Stimulated activated CD8-positive, alpha-beta memory T cell treated with anti-CD3 and anti-CD28 coated beads, Interleukin-12 subunit alpha, Interleukin-12 subunit beta, amount 100 ng/mL, for 4 hours (primary cell): Measurements from ENCODE around the gene C20orf173.
A peak's percentile ranks its signal among the peaks of the same experiment; 100 is the strongest.

ENCODE experiments used
- DNase-seq: peaks from one replicate; pipeline ENCODE4 v3.0.0-alpha.2; 2020; ENCODE audit warnings: low read depth

Gene C20orf173

GRCh38 chr20:35506872-35507638 lies 22.4 kb downstream of the C20orf173 start:
- DNase-seq, result no peak

GRCh38 chr20:35506179-35506578 lies 23.3 kb downstream of the C20orf173 start:
- DNase-seq, result no peak

GRCh38 chr20:35504751-35505150 lies 24.7 kb downstream of the C20orf173 start:
- DNase-seq, result no peak

GRCh38 chr20:35503841-35504561 lies 25.5 kb downstream of the C20orf173 start:
- no peak for DNase-seq

GRCh38 chr20:35503281-35503680 lies 26.2 kb downstream of the C20orf173 start:
- no peak for DNase-seq

GRCh38 chr20:35502352-35502751 lies 27.1 kb downstream of the C20orf173 start:
- no peak for DNase-seq

- DNase-seq, result no peak
Observed at GRCh38 chr20:35499271-35499670, 30.2 kb downstream of the C20orf173 start.

GRCh38 chr20:35497780-35498189 lies 31.7 kb downstream of the C20orf173 start:
- no peak for DNase-seq

- DNase-seq, result no peak
Observed at GRCh38 chr20:35497320-35497719, 32.1 kb downstream of the C20orf173 start.

- no peak for DNase-seq
Observed at GRCh38 chr20:35496481-35496880, 33.0 kb downstream of the C20orf173 start.

GRCh38 chr20:35492352-35492751 lies 37.1 kb downstream of the C20orf173 start:
- no peak for DNase-seq

- no peak for DNase-seq
Observed at GRCh38 chr20:35491823-35492222, 37.6 kb downstream of the C20orf173 start.

- DNase-seq, result peak; percentile 46
Observed at GRCh38 chr20:35490736-35491181, 38.7 kb downstream of the C20orf173 start.

GRCh38 chr20:35489717-35490116 lies 39.7 kb downstream of the C20orf173 start:
- DNase-seq, result no peak

GRCh38 chr20:35487479-35487878 lies 42.0 kb downstream of the C20orf173 start:
- DNase-seq, result no peak

GRCh38 chr20:35479798-35480197 lies 49.7 kb downstream of the C20orf173 start:
- DNase-seq, result no peak

GRCh38 chr20:35478804-35479472 lies 50.5 kb downstream of the C20orf173 start:
- no peak for DNase-seq
